GM18505 (cell line): ENCODE data around the gene EEF2K.

Source experiments
- ATAC-seq: cut with Tn5 transposase; IDR thresholded peaks from one replicate; pipeline ENCODE4 v1.9.1; 2021; ENCODE audit not compliant: unreplicated experiment
- POLR2A ChIP-seq: IDR thresholded peaks from 4 replicates; pipeline ENCODE4 v1.6.1; 2011; ENCODE audit warnings: borderline replicate concordance; ENCODE audit not compliant: insufficient read depth, insufficient read length; ENCODE audit errors: extremely low read depth

The EEF2K gene

GRCh38 chr16:22262460-22262859, 56.4 kb downstream of the EEF2K start:
- no peak for TF ChIP-seq POLR2A
- no peak for ATAC-seq

GRCh38 chr16:22264786-22265185, 58.7 kb downstream of the EEF2K start:
- TF ChIP-seq POLR2A, result no peak

GRCh38 chr16:22265351-22265750, 59.3 kb downstream of the EEF2K start:
- no peak for ATAC-seq

More at GRCh38 chr16:22264786-22265185, 58.7 kb downstream of the EEF2K start:
- no peak for ATAC-seq

GRCh38 chr16:22266546-22266945, 60.5 kb downstream of the EEF2K start:
- no peak for ATAC-seq
- TF ChIP-seq POLR2A, result no peak

More at GRCh38 chr16:22265351-22265750, 59.3 kb downstream of the EEF2K start:
- no peak for TF ChIP-seq POLR2A

- TF ChIP-seq POLR2A, result no peak
Measured at GRCh38 chr16:22267764-22268163, 61.7 kb downstream of the EEF2K start.

GRCh38 chr16:22270525-22270924, 64.4 kb downstream of the EEF2K start:
- no peak for ATAC-seq

More at GRCh38 chr16:22267764-22268163, 61.7 kb downstream of the EEF2K start:
- no peak for ATAC-seq

GRCh38 chr16:22272870-22273650, 67.0 kb downstream of the EEF2K start:
- no peak for ATAC-seq
- no peak for TF ChIP-seq POLR2A

More at GRCh38 chr16:22270525-22270924, 64.4 kb downstream of the EEF2K start:
- TF ChIP-seq POLR2A, result no peak

GRCh38 chr16:22274916-22275315, 68.8 kb downstream of the EEF2K start:
- no peak for TF ChIP-seq POLR2A
- ATAC-seq, result no peak

GRCh38 chr16:22278441-22279230, 72.6 kb downstream of the EEF2K start:
- no peak for TF ChIP-seq POLR2A
- no peak for ATAC-seq

GRCh38 chr16:22282254-22282892, 76.3 kb downstream of the EEF2K start:
- no peak for ATAC-seq
- TF ChIP-seq POLR2A, result no peak

- no peak for ATAC-seq
- TF ChIP-seq POLR2A, result no peak
Measured at GRCh38 chr16:22284637-22285036, 78.6 kb downstream of the EEF2K start.

- no peak for TF ChIP-seq POLR2A
- no peak for ATAC-seq
Measured at GRCh38 chr16:22285080-22285479, 79.0 kb downstream of the EEF2K start.

GRCh38 chr16:22291020-22291419, 84.9 kb downstream of the EEF2K start:
- no peak for ATAC-seq
- TF ChIP-seq POLR2A, result no peak
